Fibroblast of lung (primary cell): Measurements from ENCODE around the gene CLDN10.

ENCODE experiments used
- EZH2 ChIP-seq: IDR thresholded peaks from 2 replicates; pipeline ENCODE4 v1.5.1; 2012; ENCODE audit warnings: low read length, control low read depth, mild to moderate bottlenecking; ENCODE audit errors: missing control alignments
- TF ChIP-seq, protein P1 (sequence below), 2 donors: IDR thresholded peaks in 1 of 2; conservative IDR thresholded peaks in 1 of 2; 1 replicate in 1 of 2; 2 replicates in 1 of 2; pipeline ENCODE4 v1.5.1; 2011 to 2012; ENCODE audit warnings: low read length in 2 of 2, control low read depth in 1 of 2, inconsistent platforms in 1 of 2, low read depth in 1 of 2, mild to moderate bottlenecking in 1 of 2

DNA sequence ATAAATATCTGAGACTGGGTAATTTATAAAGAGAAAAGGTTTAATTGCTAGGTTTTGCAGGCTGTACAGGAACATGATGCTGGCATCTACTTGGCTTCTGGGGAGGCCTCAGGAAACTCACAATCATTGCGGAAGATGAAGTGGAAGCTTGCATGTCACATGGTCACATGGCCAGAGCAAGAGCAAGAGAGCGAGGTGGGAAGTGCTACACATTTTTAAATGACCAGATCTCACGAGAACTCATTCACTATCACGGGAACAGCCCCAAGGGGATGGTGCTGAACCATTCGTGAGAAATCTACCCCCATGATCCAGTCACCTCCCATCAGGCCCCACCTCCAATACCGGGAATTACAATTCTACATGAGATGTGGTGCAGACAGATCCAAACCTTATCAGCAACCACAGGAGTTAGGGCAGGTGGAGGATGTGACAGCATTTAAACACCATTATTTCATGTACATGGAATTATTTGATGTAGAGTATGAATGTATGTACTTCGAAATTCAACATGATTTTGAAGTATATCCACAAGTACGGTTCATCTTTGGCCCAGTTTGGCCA lies 10.5 kb upstream of the CLDN10 start:
- TF ChIP-seq EZH2: no peak
- TF ChIP-seq, protein P1, sequence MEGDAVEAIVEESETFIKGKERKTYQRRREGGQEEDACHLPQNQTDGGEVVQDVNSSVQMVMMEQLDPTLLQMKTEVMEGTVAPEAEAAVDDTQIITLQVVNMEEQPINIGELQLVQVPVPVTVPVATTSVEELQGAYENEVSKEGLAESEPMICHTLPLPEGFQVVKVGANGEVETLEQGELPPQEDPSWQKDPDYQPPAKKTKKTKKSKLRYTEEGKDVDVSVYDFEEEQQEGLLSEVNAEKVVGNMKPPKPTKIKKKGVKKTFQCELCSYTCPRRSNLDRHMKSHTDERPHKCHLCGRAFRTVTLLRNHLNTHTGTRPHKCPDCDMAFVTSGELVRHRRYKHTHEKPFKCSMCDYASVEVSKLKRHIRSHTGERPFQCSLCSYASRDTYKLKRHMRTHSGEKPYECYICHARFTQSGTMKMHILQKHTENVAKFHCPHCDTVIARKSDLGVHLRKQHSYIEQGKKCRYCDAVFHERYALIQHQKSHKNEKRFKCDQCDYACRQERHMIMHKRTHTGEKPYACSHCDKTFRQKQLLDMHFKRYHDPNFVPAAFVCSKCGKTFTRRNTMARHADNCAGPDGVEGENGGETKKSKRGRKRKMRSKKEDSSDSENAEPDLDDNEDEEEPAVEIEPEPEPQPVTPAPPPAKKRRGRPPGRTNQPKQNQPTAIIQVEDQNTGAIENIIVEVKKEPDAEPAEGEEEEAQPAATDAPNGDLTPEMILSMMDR (conservative IDR thresholded peaks at IDR 0.05 in 1 of 2, IDR thresholded peaks at IDR 0.05 in 1 of 2; ENCODE audit: low read depth in 1 of 2, low read length in 2 of 2): no peak
